K562 (cell line): Measurements from ENCODE around the gene NLRP10.

Source experiments
- CTCF ChIP-seq, 3 experiments: IDR thresholded peaks in 2 of 3; conservative IDR thresholded peaks in 1 of 3; 2 replicates each; pipeline ENCODE4 v1.5.1; 2011 to 2012; ENCODE audit warnings: low read length in 3 of 3, mild to moderate bottlenecking in 3 of 3, control low read depth in 2 of 3, improper control_type of control experiment in 1 of 3, inconsistent platforms in 1 of 3, low read depth in 1 of 3, mixed read lengths in 1 of 3, moderate library complexity in 1 of 3; ENCODE audit not compliant: insufficient read depth in 2 of 3
- HNRNPUL1 ChIP-seq: fragments of 200-400 bp; formaldehyde crosslinking; IDR thresholded peaks from 2 replicates; pipeline ENCODE4 v1.6.1; 2017; ENCODE audit warnings: low read length
- SIRT6 ChIP-seq: IDR thresholded peaks from one replicate; pipeline ENCODE4 v1.6.1; 2012; ENCODE audit warnings: low read depth, mild to moderate bottlenecking, control low read depth, inconsistent platforms, low read length, moderate library complexity
- ZNF76 ChIP-seq: fragments of 250-450 bp; sonication (Bioruptor Pico); IDR thresholded peaks from 2 replicates; pipeline ENCODE4 v1.4.0; 2020; ENCODE audit warnings: mild to moderate bottlenecking, moderate library complexity, borderline replicate concordance
- TF ChIP-seq, protein P1 (sequence below): fragments of 450-650 bp; IDR thresholded peaks from 2 replicates; pipeline ENCODE4 v1.6.1; 2014; ENCODE audit warnings: low read depth, mild to moderate bottlenecking, moderate library complexity, borderline replicate concordance

GRCh38 chr11:7944123-7944522, 21.1 kb downstream of the NLRP10 start:
- TF ChIP-seq HNRNPUL1 (no peak), ZNF76 (CRISPR knock-in tag) (no peak), CTCF (IDR thresholded peaks at IDR 0.05 in 2 of 3, conservative IDR thresholded peaks at IDR 0.05 in 1 of 3; ENCODE audit: insufficient read depth in 2 of 3, low read depth in 1 of 3, low read length in 3 of 3) (no peak), SIRT6 (no peak)
- TF ChIP-seq, protein P1, sequence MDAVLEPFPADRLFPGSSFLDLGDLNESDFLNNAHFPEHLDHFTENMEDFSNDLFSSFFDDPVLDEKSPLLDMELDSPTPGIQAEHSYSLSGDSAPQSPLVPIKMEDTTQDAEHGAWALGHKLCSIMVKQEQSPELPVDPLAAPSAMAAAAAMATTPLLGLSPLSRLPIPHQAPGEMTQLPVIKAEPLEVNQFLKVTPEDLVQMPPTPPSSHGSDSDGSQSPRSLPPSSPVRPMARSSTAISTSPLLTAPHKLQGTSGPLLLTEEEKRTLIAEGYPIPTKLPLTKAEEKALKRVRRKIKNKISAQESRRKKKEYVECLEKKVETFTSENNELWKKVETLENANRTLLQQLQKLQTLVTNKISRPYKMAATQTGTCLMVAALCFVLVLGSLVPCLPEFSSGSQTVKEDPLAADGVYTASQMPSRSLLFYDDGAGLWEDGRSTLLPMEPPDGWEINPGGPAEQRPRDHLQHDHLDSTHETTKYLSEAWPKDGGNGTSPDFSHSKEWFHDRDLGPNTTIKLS, result no peak
